Mesenchymal stem cell (in vitro differentiated cells and primary cell): ENCODE measurements around the gene SNED1.

Source experiments
- DNase-seq: peaks from one replicate; pipeline ENCODE4 v3.0.0-alpha.2; 2013
- H2AFZ ChIP-seq: one replicate; pipeline ENCODE4 v1.6.1; 2013; ENCODE audit warnings: low read depth, mild to moderate bottlenecking, control low read depth, inconsistent platforms, low read length, moderate library complexity
- H2AK5ac ChIP-seq: 2 replicates; pipeline ENCODE4 v1.6.1; 2013; ENCODE audit warnings: low read length, moderate library complexity, mild to moderate bottlenecking, inconsistent platforms; ENCODE audit not compliant: severe bottlenecking
- H2BK120ac ChIP-seq: one replicate; pipeline ENCODE4 v1.6.1; 2013; ENCODE audit warnings: low read depth, mild to moderate bottlenecking, inconsistent platforms, low read length, moderate library complexity
- H2BK12ac ChIP-seq, 2 experiments: one replicate each; pipeline ENCODE4 v1.6.1; 2013; ENCODE audit warnings: inconsistent platforms in 2 of 2, low read length in 2 of 2, mild to moderate bottlenecking in 2 of 2, moderate library complexity in 2 of 2, control low read depth in 1 of 2
- H2BK15ac ChIP-seq: one replicate; pipeline ENCODE4 v1.6.1; 2013; ENCODE audit warnings: mild to moderate bottlenecking, low read depth, inconsistent platforms; ENCODE audit not compliant: poor library complexity, severe bottlenecking
- H2BK5ac ChIP-seq: 2 replicates; pipeline ENCODE4 v1.6.1; 2013; ENCODE audit warnings: low read depth, mild to moderate bottlenecking, low read length, control low read depth, inconsistent platforms; ENCODE audit not compliant: poor library complexity, severe bottlenecking
- H3K14ac ChIP-seq, 2 experiments: one replicate each; pipeline ENCODE4 v1.6.1; 2013; ENCODE audit warnings: inconsistent platforms in 2 of 2, low read length in 2 of 2, control low read depth in 1 of 2, mild to moderate bottlenecking in 1 of 2, moderate library complexity in 1 of 2
- H3K18ac ChIP-seq, 2 experiments: one replicate each; pipeline ENCODE4 v1.6.1; 2013; ENCODE audit warnings: inconsistent platforms in 2 of 2, low read length in 2 of 2, control low read depth in 1 of 2, low read depth in 1 of 2, mild to moderate bottlenecking in 1 of 2
- H3K23ac ChIP-seq, 2 experiments: one replicate each; pipeline ENCODE4 v1.6.1; 2013; ENCODE audit warnings: inconsistent platforms in 2 of 2, low read length in 2 of 2, mild to moderate bottlenecking in 2 of 2, moderate library complexity in 2 of 2, control low read depth in 1 of 2
- H3K27ac ChIP-seq: 2 replicates; pipeline ENCODE4 v1.5.1; 2013; ENCODE audit warnings: mild to moderate bottlenecking, moderate library complexity, low read length, control low read depth, inconsistent platforms; ENCODE audit not compliant: poor library complexity, severe bottlenecking
- H3K27me3 ChIP-seq, 2 experiments: 2 replicates each; pipeline versions ENCODE4 v1.6.1 to v1.7.0; 2013; ENCODE audit warnings: low read length in 2 of 2, mild to moderate bottlenecking in 2 of 2, moderate library complexity in 2 of 2, control low read depth in 1 of 2, inconsistent platforms in 1 of 2; ENCODE audit not compliant: control insufficient read depth in 1 of 2, insufficient read depth in 1 of 2
- H3K36me3 ChIP-seq, 2 experiments: 2 replicates each; pipeline versions ENCODE4 v1.6.1 to v1.7.0; 2013; ENCODE audit warnings: low read length in 2 of 2, control low read depth in 1 of 2, inconsistent platforms in 1 of 2, low read depth in 1 of 2, mild to moderate bottlenecking in 1 of 2; ENCODE audit not compliant: insufficient read depth in 2 of 2, control insufficient read depth in 1 of 2
- H3K4ac ChIP-seq, 2 experiments: one replicate each; pipeline ENCODE4 v1.6.1; 2013; ENCODE audit warnings: inconsistent platforms in 2 of 2, low read length in 2 of 2, mild to moderate bottlenecking in 2 of 2, moderate library complexity in 2 of 2, control low read depth in 1 of 2, low read depth in 1 of 2
- H3K4me1 ChIP-seq: 2 replicates; pipeline ENCODE4 v1.6.1; 2013; ENCODE audit warnings: low read depth, low read length, control low read depth; ENCODE audit not compliant: control insufficient read depth, insufficient read depth
- H3K4me2 ChIP-seq: 2 replicates; pipeline ENCODE4 v1.6.1; 2013; ENCODE audit warnings: low read length, mild to moderate bottlenecking, inconsistent platforms; ENCODE audit not compliant: poor library complexity, severe bottlenecking
- H3K4me3 ChIP-seq, 2 experiments: 2 replicates each; pipeline versions ENCODE4 v1.5.1 to v1.7.0; 2013; ENCODE audit warnings: low read length in 2 of 2, mild to moderate bottlenecking in 2 of 2, control low read depth in 1 of 2, low read depth in 1 of 2; ENCODE audit not compliant: insufficient read depth in 1 of 2
- H3K79me1 ChIP-seq: replicated peaks from 2 replicates; pipeline ENCODE4 v1.6.1; 2013; ENCODE audit warnings: mild to moderate bottlenecking, control low read depth, low read length, inconsistent platforms; ENCODE audit not compliant: poor library complexity, severe bottlenecking
- H3K9ac ChIP-seq: 2 replicates; pipeline ENCODE4 v1.7.0; 2013; ENCODE audit warnings: mild to moderate bottlenecking, low read length, moderate library complexity
- H3K9me3 ChIP-seq: 2 replicates; pipeline ENCODE4 v1.7.0; 2013; ENCODE audit warnings: mild to moderate bottlenecking, low read length; ENCODE audit not compliant: control insufficient read depth
- H4K8ac ChIP-seq: one replicate; pipeline ENCODE4 v1.6.1; 2013; ENCODE audit warnings: inconsistent platforms, mild to moderate bottlenecking, low read length, moderate library complexity
- H4K91ac ChIP-seq: one replicate; pipeline ENCODE4 v1.6.1; 2013; ENCODE audit warnings: mild to moderate bottlenecking, low read length, inconsistent platforms
- WGBS: methylation state at CpG from one replicate; pipeline ENCODE4 v1.1.7; 2013; ENCODE audit warnings: mixed read lengths; 5-methylcytosine and 5-hydroxymethylcytosine counted together

The SNED1 gene

DNA sequence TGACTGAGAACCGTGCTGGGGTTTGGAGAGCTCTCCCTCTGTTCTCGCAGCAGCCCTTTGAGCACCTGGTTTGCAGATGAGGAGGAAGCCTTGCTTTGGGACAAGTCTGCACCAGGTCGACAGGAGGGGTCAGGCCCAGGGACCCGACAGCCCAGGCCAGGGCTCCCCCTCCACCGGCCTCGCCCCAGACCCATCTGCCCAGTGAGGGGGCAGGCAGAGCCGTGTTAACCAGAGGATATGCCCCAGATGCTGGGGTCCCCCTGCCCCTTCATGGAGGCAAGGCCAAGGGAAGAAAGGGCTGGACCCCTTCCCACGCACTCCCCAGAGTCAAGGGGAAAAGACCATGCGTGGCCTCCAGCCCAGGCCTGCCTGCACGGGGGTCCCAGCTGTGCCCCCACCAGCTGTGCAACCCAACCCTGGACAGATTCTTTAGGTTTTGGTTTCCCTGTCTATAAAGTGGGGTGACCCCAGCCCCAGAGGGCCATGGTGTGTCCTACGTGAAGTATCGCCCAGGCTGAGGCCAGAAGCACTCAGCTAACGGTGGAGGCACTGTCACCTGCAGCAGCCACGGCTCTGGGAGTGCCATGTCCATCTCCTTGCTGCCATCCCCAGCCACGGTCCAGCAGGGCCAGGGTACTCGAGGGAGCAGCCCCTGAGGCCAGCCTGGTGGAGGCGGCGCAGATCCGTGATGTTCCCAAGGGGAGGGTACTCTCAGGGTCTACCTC, 4.8 kb upstream of the SNED1 start:
- Histone ChIP-seq H2BK5ac (no peak overlapping the region), H3K4me1 (peaks cover 35% of the 10 kb centered on the region), H3K18ac (peak overlapping the region; percentile 8 to 16), H3K4me2 (no peak overlapping the region), H2BK12ac (peak overlapping the region; percentile 49 to 66), H3K23ac (no peak overlapping the region), H2AK5ac (no peak overlapping the region), H3K9ac (no peak overlapping the region), H3K14ac (peak overlapping the region in 1 of 2 experiments; percentile 22), H3K4ac (no peak overlapping the region), H3K9me3 (peaks cover 5% of the 10 kb centered on the region), H3K4me3 (no peak overlapping the region), H2BK120ac (peak overlapping the region; percentile 35), H4K8ac (peak overlapping the region; percentile 27), H2AFZ (no peak overlapping the region), H3K27ac (no peak overlapping the region), H3K27me3 (no peaks in the 10 kb centered on the region), H3K36me3 (no peaks in the 10 kb centered on the region), H4K91ac (peak overlapping the region; percentile 48), H2BK15ac (peak overlapping the region; percentile 62), H3K79me1 (no peaks in the 10 kb centered on the region)
- DNase-seq: no peak
- WGBS: 93% methylated on average over 19 of the region's 19 CpGs

DNA sequence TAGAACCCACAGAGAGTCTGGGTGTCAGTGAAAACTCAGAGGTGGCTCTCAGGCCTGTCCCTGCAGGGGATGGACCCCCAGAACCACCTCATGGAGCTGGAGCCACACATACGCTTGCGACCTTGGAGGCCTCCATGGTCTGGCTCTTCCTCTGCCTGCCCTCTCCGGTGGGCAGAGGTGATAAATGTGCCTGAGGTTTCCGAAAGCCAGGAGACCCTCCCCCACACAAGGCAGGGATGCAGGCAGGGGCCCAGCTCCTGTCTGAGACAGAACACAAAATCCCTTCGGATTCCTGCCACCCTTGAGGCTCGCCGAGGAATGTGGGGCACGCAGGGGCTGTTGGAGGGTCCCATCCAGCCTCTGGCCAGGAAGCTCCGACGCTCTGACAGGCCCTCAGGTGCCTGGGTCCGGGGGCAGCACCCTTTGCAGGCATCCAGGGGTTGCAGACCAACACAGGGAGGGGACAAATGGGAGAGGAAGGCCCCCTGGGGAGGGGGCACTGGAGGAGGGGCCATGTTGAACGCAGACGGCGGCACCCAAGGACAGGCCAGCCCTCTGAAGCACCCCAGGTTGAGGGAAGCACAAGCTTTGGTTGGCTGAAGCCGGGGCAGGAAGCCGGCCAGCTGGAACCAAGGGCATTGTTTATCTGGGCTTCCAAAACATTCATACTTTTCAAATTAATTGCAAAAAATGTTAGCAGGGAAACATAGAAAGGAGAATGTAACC, 4.1 kb upstream of the SNED1 start:
- peak overlapping the region; percentile 48 for H4K91ac ChIP-seq
- no peak overlapping the region for H2AFZ ChIP-seq
- no peak overlapping the region for H3K27ac ChIP-seq
- H2BK15ac ChIP-seq: peak overlapping the region; percentile 62
- 88% methylated on average over 14 of the region's 16 CpGs for WGBS
- no peaks in the 10 kb centered on the region for H3K36me3 ChIP-seq
- peak overlapping the region in 1 of 2 experiments; percentile 16 for H3K18ac ChIP-seq
- H2BK12ac ChIP-seq: peak overlapping the region; percentile 49 to 51
- H2BK120ac ChIP-seq: peak overlapping the region; percentile 11
- H2AK5ac ChIP-seq: no peak overlapping the region
- peak overlapping the region in 1 of 2 experiments; percentile 75 for H3K14ac ChIP-seq
- DNase-seq: no peak
- no peak overlapping the region for H3K4ac ChIP-seq
- peaks cover 39% of the 10 kb centered on the region for H3K4me1 ChIP-seq
- H3K79me1 ChIP-seq: no peaks in the 10 kb centered on the region
- H3K9ac ChIP-seq: peak overlapping the region; percentile 27
- peak overlapping the region; percentile 27 for H4K8ac ChIP-seq
- H3K4me3 ChIP-seq: no peak overlapping the region
- H3K27me3 ChIP-seq: peaks cover 0 to under 1% of the 10 kb centered on the region in 2 experiments
- no peak overlapping the region for H2BK5ac ChIP-seq
- H3K9me3 ChIP-seq: peaks cover 2% of the 10 kb centered on the region
- no peak overlapping the region for H3K23ac ChIP-seq
- H3K4me2 ChIP-seq: no peak overlapping the region

DNA sequence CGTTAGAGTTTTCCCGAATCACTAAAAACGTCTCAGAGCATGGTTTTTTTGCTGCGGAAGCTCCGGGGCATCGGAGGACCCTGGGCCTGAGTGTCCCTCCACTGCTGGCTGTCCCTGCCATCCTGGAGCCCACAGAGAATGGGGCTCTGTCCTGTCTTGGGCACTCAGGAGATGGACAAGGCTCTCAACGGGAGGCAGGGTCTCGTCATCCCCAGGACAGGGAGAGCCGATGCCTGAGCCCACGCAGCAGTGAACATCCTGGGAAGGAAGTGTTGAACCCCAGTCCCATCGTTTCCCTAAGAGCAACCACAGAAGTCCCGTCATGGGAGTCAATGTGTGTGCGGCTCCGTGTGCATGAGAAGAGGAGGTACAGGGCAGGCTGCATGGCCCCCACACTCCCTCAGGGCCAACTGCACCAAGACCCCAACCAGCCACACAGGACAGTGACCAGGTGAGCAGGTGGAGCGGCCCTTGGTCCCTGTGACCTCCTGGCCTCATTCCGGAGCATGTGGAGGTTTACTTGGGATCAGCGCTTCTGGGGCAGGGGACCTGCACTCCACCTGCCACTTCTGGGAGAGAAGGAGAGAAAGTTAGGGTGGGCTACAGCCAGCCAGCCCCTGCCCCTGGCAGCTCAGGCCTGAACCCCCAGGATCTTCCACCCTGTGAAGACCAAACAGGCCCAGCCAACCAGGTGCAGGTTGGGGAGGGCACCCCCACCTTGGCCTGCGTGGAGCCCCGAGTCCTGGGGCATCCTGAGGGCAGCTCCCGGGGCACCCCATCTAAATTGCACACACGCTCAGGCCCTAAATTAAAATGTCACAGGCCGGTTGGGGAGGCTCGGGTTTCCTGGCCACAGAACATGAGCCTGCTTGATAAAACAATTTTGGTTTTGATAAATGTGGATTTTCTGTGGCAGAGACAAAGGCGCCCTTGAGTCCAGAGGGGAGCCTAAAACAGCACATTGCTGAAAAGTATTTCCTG, 3.1 kb upstream of the SNED1 start:
- H3K27ac ChIP-seq: no peak overlapping the region
- H4K8ac ChIP-seq: no peak overlapping the region
- H2BK15ac ChIP-seq: no peak overlapping the region
- H4K91ac ChIP-seq: peak overlapping the region; percentile 8
- WGBS: 91% methylated on average over 21 of the region's 24 CpGs
- no peak overlapping the region for H2BK5ac ChIP-seq
- H3K79me1 ChIP-seq: no peaks in the 10 kb centered on the region
- H3K23ac ChIP-seq: no peak overlapping the region
- no peak overlapping the region for H2BK120ac ChIP-seq
- peak overlapping the region in 1 of 2 experiments; percentile 2 for H3K4ac ChIP-seq
- peaks cover 0 to 10% of the 10 kb centered on the region in 2 experiments for H3K27me3 ChIP-seq
- H2BK12ac ChIP-seq: peak overlapping the region in 1 of 2 experiments; percentile 23
- no peak overlapping the region for H2AFZ ChIP-seq
- peaks cover 6 to 8% of the 10 kb centered on the region in 2 experiments for H3K36me3 ChIP-seq
- no peak overlapping the region for H3K18ac ChIP-seq
- DNase-seq: no peak
- H3K4me3 ChIP-seq: no peak overlapping the region
- H3K9ac ChIP-seq: no peak overlapping the region
- H2AK5ac ChIP-seq: no peak overlapping the region
- no peak overlapping the region for H3K4me2 ChIP-seq
- H3K14ac ChIP-seq: no peak overlapping the region
- H3K4me1 ChIP-seq: peaks cover 47% of the 10 kb centered on the region
- H3K9me3 ChIP-seq: no peaks in the 10 kb centered on the region
